ENCODE data around the gene PADI4. TPM values are rescaled to one million over a fixed set of nuclear protein-coding genes. Genes with fewer than 3 reads are reported as not detected.

The PADI4 gene
- polyA plus RNA-seq, 4 donors: 0.39 to 1.4 (median 0.66) TPM

GRCh38 chr1:17281775-17282181 lies 26.2 kb upstream of the PADI4 start:
- DNase-seq (ENCODE audit: low read depth in 4 of 4, low spot score in 3 of 4): no peak

GRCh38 chr1:17282836-17283235 lies 25.2 kb upstream of the PADI4 start:
- no peak for DNase-seq (ENCODE audit: low read depth in 4 of 4, low spot score in 3 of 4)

GRCh38 chr1:17286646-17287045 lies 21.4 kb upstream of the PADI4 start:
- DNase-seq (ENCODE audit: low read depth in 4 of 4, low spot score in 3 of 4): no peak

- DNase-seq (ENCODE audit: low read depth in 4 of 4, low spot score in 3 of 4): no peak
Measured at GRCh38 chr1:17287130-17287776, 20.7 kb upstream of the PADI4 start.

- no peak for DNase-seq (ENCODE audit: low read depth in 4 of 4, low spot score in 3 of 4)
Measured at GRCh38 chr1:17289721-17290120, 18.3 kb upstream of the PADI4 start.

- no peak for DNase-seq (ENCODE audit: low read depth in 4 of 4, low spot score in 3 of 4)
Measured at GRCh38 chr1:17290553-17290952, 17.4 kb upstream of the PADI4 start.

- no peak for DNase-seq (ENCODE audit: low read depth in 4 of 4, low spot score in 3 of 4)
Measured at GRCh38 chr1:17292299-17293160, 15.5 kb upstream of the PADI4 start.

GRCh38 chr1:17293681-17294425 lies 14.1 kb upstream of the PADI4 start:
- DNase-seq (ENCODE audit: low read depth in 4 of 4, low spot score in 3 of 4): no peak

GRCh38 chr1:17295292-17295691 lies 12.7 kb upstream of the PADI4 start:
- DNase-seq (ENCODE audit: low read depth in 4 of 4, low spot score in 3 of 4): no peak

- DNase-seq (ENCODE audit: low read depth in 4 of 4, low spot score in 3 of 4): no peak
Measured at GRCh38 chr1:17296086-17296485, 11.9 kb upstream of the PADI4 start.

- no peak for DNase-seq (ENCODE audit: low read depth in 4 of 4, low spot score in 3 of 4)
Measured at GRCh38 chr1:17297991-17298390, 10.0 kb upstream of the PADI4 start.

GRCh38 chr1:17301767-17302166 lies 6.2 kb upstream of the PADI4 start:
- no peak for DNase-seq (ENCODE audit: low read depth in 4 of 4, low spot score in 3 of 4)

- DNase-seq (ENCODE audit: low read depth in 4 of 4, low spot score in 3 of 4): no peak
Measured at GRCh38 chr1:17304151-17304825, 3.7 kb upstream of the PADI4 start.

- DNase-seq (ENCODE audit: low read depth in 4 of 4, low spot score in 3 of 4): no peak
Measured at GRCh38 chr1:17304826-17305175, 3.2 kb upstream of the PADI4 start.

GRCh38 chr1:17305576-17306095 lies 2.4 kb upstream of the PADI4 start:
- DNase-seq (ENCODE audit: low read depth in 4 of 4, low spot score in 3 of 4): no peak

GRCh38 chr1:17306407-17306806 lies 1.6 kb upstream of the PADI4 start:
- no peak for DNase-seq (ENCODE audit: low read depth in 4 of 4, low spot score in 3 of 4)

GRCh38 chr1:17306921-17307320 lies 1.1 kb upstream of the PADI4 start:
- DNase-seq (ENCODE audit: low read depth in 4 of 4, low spot score in 3 of 4): no peak

GRCh38 chr1:17307329-17307728 lies 668 bp upstream of the PADI4 start:
- no peak for DNase-seq (ENCODE audit: low read depth in 4 of 4, low spot score in 3 of 4)

- DNase-seq (ENCODE audit: low read depth in 4 of 4, low spot score in 3 of 4): no peak
Measured at GRCh38 chr1:17308593-17308992, 596 bp downstream of the PADI4 start.

- no peak for DNase-seq (ENCODE audit: low read depth in 4 of 4, low spot score in 3 of 4)
Measured at GRCh38 chr1:17309426-17310067, 1.6 kb downstream of the PADI4 start.
